Nephron (organoid): ENCODE measurements around the gene CD274.

Source experiments
- H3K27ac Mint-ChIP-seq, 3 experiments: 2 replicates each; pipeline ENCODE4 v1.8.0; 2020; ENCODE audit warnings: mixed read lengths in 3 of 3, mild to moderate bottlenecking in 2 of 3, moderate library complexity in 1 of 3
- H3K27me3 Mint-ChIP-seq: 2 replicates; pipeline ENCODE4 v1.8.0; 2021; ENCODE audit warnings: low read depth, mild to moderate bottlenecking, moderate library complexity, mixed read lengths
- H3K36me3 Mint-ChIP-seq: 2 replicates; pipeline ENCODE4 v1.8.0; 2020; ENCODE audit warnings: low read depth, mixed read lengths
- H3K4me1 Mint-ChIP-seq: 2 replicates; pipeline ENCODE4 v1.8.0; 2020; ENCODE audit warnings: mixed read lengths
- H3K4me3 Mint-ChIP-seq, 3 experiments: 2 replicates each; pipeline ENCODE4 v1.8.0; 2020; ENCODE audit warnings: mild to moderate bottlenecking in 3 of 3, mixed read lengths in 3 of 3, moderate library complexity in 2 of 3
- H3K9me3 Mint-ChIP-seq: 2 replicates; pipeline ENCODE4 v1.8.0; 2020; ENCODE audit warnings: mixed read lengths
- TF ChIP-seq, protein P1 (sequence below), 3 experiments: fragments of 200-600 bp; sonication (generic); IDR thresholded peaks; one replicate each; pipeline ENCODE4 v1.5.0; 2021; ENCODE audit warnings: antibody characterized with exemption in 3 of 3; ENCODE audit not compliant: unreplicated experiment in 3 of 3

The CD274 gene

GRCh38 chr9:5479994-5480694, 29.8 kb downstream of the CD274 start:
- Mint-ChIP-seq H3K4me1 (no peaks in the 10 kb centered on the region), H3K4me3 (no peak overlapping the region)

GRCh38 chr9:5480919-5481318, 30.6 kb downstream of the CD274 start:
- Mint-ChIP-seq H3K9me3 (peaks cover 10% of the 10 kb centered on the region), H3K4me3 (no peak overlapping the region), H3K27ac (no peak overlapping the region), H3K36me3 (no peaks in the 10 kb centered on the region), H3K27me3 (no peaks in the 10 kb centered on the region), H3K4me1 (no peaks in the 10 kb centered on the region)
- TF ChIP-seq, protein P1, sequence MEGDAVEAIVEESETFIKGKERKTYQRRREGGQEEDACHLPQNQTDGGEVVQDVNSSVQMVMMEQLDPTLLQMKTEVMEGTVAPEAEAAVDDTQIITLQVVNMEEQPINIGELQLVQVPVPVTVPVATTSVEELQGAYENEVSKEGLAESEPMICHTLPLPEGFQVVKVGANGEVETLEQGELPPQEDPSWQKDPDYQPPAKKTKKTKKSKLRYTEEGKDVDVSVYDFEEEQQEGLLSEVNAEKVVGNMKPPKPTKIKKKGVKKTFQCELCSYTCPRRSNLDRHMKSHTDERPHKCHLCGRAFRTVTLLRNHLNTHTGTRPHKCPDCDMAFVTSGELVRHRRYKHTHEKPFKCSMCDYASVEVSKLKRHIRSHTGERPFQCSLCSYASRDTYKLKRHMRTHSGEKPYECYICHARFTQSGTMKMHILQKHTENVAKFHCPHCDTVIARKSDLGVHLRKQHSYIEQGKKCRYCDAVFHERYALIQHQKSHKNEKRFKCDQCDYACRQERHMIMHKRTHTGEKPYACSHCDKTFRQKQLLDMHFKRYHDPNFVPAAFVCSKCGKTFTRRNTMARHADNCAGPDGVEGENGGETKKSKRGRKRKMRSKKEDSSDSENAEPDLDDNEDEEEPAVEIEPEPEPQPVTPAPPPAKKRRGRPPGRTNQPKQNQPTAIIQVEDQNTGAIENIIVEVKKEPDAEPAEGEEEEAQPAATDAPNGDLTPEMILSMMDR (IDR thresholded peaks at IDR 0.05; ENCODE audit: unreplicated experiment in 3 of 3): no peak

More at GRCh38 chr9:5479994-5480694, 29.8 kb downstream of the CD274 start:
- no peaks in the 10 kb centered on the region for H3K27me3 Mint-ChIP-seq
- H3K27ac Mint-ChIP-seq: no peak overlapping the region
- H3K36me3 Mint-ChIP-seq: no peaks in the 10 kb centered on the region
- peaks cover 10% of the 10 kb centered on the region for H3K9me3 Mint-ChIP-seq
- TF ChIP-seq, protein P1 (IDR thresholded peaks at IDR 0.05; ENCODE audit: unreplicated experiment in 3 of 3): no peak

DNA sequence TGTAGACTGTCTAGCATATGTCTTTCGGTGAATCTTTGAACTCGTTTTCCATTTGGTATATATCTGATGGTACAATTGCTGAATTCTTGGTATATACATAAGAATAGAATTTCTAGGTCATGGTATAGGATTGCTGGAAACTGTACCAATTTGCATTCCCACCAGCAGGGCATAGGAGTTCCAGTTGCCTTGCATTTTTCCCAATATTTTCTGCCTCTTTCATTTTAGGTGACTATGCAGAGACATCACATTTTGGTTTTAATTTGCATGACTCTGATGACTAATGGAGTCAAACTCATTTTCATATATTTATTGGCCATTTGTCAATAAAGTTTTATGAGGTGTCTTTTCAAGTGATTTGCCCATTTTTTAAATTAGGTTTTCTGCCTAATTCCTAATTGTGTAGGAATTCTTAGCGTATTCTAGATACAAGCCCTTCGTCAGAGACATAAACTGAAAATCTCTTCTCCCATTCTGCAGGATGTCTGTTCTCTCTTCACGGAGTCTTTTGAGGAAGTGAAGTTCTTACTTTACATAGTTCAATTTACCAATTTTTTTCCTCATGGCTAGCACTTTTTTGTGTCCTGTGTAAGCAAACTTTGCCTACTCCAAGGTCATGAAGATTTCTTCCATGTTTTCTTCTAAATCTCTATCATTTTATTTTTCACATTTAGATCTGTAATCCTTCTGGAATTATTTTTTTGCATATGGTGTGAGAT, 31.1 kb downstream of the CD274 start:
- H3K27ac Mint-ChIP-seq: no peak overlapping the region
- H3K27me3 Mint-ChIP-seq: no peaks in the 10 kb centered on the region
- TF ChIP-seq, protein P1 (IDR thresholded peaks at IDR 0.05; ENCODE audit: unreplicated experiment in 3 of 3): no peak
- H3K36me3 Mint-ChIP-seq: no peaks in the 10 kb centered on the region
- no peak overlapping the region for H3K4me3 Mint-ChIP-seq
- H3K9me3 Mint-ChIP-seq: peaks cover 5% of the 10 kb centered on the region
- H3K4me1 Mint-ChIP-seq: no peaks in the 10 kb centered on the region

DNA sequence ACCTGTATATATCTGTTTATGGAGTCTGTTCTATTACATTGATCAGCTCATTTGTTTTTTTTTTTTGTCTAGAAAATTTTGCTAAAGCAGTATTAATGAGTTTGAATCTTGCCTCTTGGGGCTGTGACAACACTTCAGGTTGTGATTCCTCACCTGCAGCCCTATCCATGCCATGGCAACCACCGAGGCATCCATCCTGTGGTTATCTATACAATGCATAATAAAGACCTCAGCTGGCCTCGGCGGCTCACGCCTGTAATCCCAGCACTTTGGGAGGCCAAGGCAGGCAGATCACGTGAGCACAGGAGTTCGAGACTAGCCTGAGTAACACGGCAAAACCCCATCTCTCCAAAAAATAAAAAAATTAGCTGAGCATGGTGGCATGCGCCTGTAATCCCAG, 31.9 kb downstream of the CD274 start:
- peaks cover 4% of the 10 kb centered on the region for H3K9me3 Mint-ChIP-seq

GRCh38 chr9:5483306-5483705, 33.0 kb downstream of the CD274 start:
- H3K4me1 Mint-ChIP-seq: no peaks in the 10 kb centered on the region
- H3K36me3 Mint-ChIP-seq: no peaks in the 10 kb centered on the region

More for the DNA sequence above, 31.9 kb downstream of the CD274 start:
- no peaks in the 10 kb centered on the region for H3K4me1 Mint-ChIP-seq
- H3K27me3 Mint-ChIP-seq: no peaks in the 10 kb centered on the region
- H3K4me3 Mint-ChIP-seq: no peak overlapping the region
- no peak overlapping the region for H3K27ac Mint-ChIP-seq
- no peaks in the 10 kb centered on the region for H3K36me3 Mint-ChIP-seq
- TF ChIP-seq, protein P1 (IDR thresholded peaks at IDR 0.05; ENCODE audit: unreplicated experiment in 3 of 3): no peak

More at GRCh38 chr9:5483306-5483705, 33.0 kb downstream of the CD274 start:
- Mint-ChIP-seq H3K4me3 (no peak overlapping the region), H3K9me3 (no peaks in the 10 kb centered on the region), H3K27ac (no peak overlapping the region), H3K27me3 (no peaks in the 10 kb centered on the region)
- TF ChIP-seq, protein P1 (IDR thresholded peaks at IDR 0.05; ENCODE audit: unreplicated experiment in 3 of 3): no peak
